AML-193 (cell line): ENCODE data around the gene KRTAP5-1.
"Not testable (repeated sequence)": the region's sequence is repeated elsewhere in the genome, so short reads cannot be mapped to it uniquely, and the experiment has no call there.

Experiments
- DNase-seq, 2 experiments: peaks; one replicate each; lab custom pipeline; 2025; lab: John Stamatoyannopoulos, UW

The KRTAP5-1 gene

DNA sequence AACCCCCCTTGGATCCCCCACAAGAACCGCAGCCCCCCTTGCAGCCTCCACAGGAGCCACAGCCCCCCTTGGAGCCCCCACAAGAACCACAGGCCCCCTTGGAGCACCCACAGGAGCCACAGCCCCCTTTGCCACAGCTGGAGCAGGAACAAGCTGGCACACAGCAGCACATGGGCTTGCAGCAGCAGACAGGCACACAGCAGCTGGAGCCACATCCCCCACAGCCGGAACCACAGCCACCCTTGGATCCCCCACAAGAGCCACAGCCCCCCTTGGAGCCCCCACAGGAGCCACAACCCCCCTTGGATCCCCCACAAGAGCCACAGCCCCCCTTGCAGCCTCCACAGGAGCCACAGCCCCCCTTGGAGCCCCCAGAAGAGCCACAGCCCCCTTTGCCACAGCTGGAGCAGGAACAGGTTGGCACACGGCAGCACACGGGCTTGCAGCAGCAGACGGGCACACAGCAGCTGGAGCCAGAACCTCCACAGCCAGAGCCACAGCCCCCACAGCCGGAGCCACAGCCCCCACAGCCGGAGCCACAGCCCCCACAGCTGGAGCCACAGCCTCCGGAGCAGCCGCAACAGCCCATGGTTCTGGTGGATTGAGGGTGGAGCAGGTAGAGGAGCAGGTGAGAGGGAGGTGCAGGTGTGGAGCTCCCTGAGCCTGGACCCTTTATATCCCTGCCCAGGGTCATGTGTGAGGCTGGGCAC lies at the start of gene KRTAP5-1:
KRTAP5-1 (minus strand) TSS at position 623 of the 710 bp plus-strand sequence; CDS start at position 589, 34 bp downstream.
- not testable (repeated sequence) for DNase-seq

- DNase-seq: no peak
These were observed 48.8 kb upstream of the KRTAP5-1 start for GRCh38 chr11:1633864-1634263.

DNA sequence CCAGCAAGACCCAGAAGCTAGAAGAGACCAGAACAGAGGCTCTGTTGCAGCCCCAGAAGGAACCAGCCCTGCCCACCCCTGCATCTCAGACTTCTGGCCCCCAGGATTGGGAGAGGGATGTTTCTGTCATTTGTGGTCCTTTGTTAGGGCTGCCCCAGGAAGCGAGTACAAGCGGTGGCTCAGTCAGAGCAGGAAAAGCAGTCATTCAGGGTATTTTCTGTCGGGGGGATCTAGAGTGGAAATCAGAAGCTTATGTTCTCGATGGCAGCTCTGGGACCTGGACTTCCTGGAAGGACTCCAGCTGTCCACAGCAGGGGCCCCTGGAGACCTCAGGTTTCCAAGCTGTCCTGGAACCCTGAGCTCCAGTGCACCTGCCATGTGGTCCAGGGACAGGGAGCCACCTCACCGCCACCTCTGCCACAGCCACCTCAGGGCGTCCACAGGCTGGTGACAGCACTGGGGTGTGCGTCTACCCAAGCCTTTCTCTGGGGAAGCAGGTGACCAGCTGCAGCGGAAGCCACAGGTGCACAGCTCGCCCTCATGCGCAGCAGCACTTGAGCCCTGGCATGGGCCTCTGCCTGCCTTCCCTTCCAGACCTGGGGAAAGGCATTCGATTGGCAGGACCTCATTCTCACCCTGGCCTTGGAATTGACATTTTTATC lies 47.1 kb upstream of the KRTAP5-1 start:
- no peak for DNase-seq

- no peak for DNase-seq
These were observed 46.0 kb upstream of the KRTAP5-1 start for GRCh38 chr11:1631066-1631568.

DNA sequence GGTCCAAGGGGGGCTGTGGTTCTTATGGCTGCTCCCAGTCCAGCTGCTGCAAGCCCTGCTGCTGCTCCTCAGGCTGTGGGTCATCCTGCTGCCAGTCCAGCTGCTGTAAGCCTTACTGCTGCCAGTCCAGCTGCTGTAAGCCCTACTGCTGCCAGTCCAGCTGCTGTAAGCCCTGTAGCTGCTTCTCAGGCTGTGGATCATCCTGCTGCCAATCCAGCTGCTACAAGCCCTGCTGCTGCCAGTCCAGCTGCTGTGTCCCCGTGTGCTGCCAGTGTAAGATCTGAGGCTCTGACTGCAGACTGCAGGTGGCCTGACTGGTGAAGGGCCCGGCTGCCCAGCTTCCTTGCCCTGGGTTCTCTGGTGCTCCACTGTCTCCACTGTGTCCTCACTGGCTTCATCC lies 45.2 kb upstream of the KRTAP5-1 start:
- no peak for DNase-seq

- DNase-seq: no peak
These were observed 44.5 kb upstream of the KRTAP5-1 start, which contains the start of gene KRTAP5-5 for GRCh38 chr11:1629326-1630185. KRTAP5-5 (plus strand) TSS chr11:1629775; CDS start chr11:1629841, 66 bp downstream.

- peak; percentile 11 to 17 for DNase-seq
These were observed 43.6 kb upstream of the KRTAP5-1 start for GRCh38 chr11:1628506-1629325.

GRCh38 chr11:1625541-1625940 lies 40.5 kb upstream of the KRTAP5-1 start:
- DNase-seq: no peak

DNA sequence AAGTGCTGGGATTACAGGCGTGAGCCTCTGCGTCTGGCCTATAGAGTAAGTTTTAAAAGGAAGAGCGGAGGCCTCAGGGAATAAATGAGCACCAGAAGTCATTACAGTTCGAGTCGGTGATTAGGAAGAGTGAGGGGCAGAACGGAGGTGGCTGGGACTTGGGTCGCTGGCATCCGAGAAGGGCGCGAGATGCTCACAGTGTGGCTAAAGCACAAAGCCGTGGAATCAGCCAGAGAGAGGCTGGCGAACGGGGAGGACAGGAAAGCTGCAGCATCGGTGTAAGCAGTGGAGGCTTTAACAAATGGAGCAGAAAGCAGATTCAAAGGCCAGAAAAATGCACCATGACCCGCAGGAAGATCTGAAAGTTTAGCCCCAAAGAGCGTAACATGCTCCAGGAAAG lies 39.5 kb upstream of the KRTAP5-1 start:
- no peak for DNase-seq

- no peak for DNase-seq
These were observed 38.6 kb upstream of the KRTAP5-1 start for GRCh38 chr11:1623716-1624115.

DNA sequence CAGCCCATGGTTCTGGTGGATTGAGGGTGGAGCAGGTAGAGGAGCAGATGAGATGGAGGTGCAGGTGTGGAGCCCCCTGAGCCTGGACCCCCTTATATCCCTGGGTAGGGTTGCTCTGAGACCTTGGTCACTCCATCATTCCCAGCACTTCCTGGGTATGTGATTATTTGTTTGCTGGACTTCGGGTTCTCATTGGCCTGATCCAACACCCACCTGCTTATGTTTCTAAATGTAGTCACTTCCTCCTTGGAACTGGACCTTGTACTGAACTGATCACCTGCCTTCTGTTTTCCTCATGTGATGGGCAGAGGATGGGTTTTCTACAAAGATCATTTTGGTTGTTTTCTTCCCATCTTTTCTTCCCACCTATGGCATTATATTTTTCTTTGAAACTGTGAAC lies 37.0 kb upstream of the KRTAP5-1 start, which contains the start of gene KRTAP5-4:
KRTAP5-4 (minus strand) TSS at position 53 of the 400 bp plus-strand sequence; CDS start at position 8, 45 bp downstream.
- DNase-seq: no peak

- DNase-seq: no peak
These were observed 34.4 kb upstream of the KRTAP5-1 start for GRCh38 chr11:1619449-1619848.

GRCh38 chr11:1618231-1618630 lies 33.1 kb upstream of the KRTAP5-1 start:
- no peak for DNase-seq

GRCh38 chr11:1608363-1608762 lies 23.3 kb upstream of the KRTAP5-1 start, which contains the start of gene KRTAP5-3:
KRTAP5-3 (minus strand) TSS chr11:1608463; CDS start chr11:1608385, 78 bp downstream.
- no peak for DNase-seq

GRCh38 chr11:1607901-1608300 lies 22.8 kb upstream of the KRTAP5-1 start:
- DNase-seq: not testable (repeated sequence)

- not testable (repeated sequence) for DNase-seq
These were observed 22.2 kb upstream of the KRTAP5-1 start for GRCh38 chr11:1607156-1607845.

GRCh38 chr11:1605923-1606322 lies 20.8 kb upstream of the KRTAP5-1 start:
- not testable (repeated sequence) for DNase-seq

DNA sequence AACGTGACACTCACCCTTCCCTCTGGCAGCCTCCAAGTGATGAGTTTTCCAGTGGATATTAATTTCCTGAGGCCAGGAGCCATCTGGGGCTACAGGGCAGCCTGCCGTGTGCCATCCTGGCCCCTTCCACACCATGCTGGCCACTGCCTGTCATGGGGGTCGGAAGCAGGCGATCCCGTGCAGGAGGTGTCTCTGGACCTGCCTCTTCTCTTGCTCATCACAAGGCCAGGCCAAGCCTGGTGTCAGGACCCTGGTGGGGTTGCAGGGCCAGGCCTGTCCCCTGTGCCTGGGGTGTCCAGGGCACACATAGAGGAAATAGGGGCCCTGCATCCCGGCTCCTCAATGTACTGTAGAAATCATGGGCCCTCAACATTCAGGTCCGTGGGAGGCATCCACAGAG lies 19.6 kb upstream of the KRTAP5-1 start:
- no peak for DNase-seq

DNA sequence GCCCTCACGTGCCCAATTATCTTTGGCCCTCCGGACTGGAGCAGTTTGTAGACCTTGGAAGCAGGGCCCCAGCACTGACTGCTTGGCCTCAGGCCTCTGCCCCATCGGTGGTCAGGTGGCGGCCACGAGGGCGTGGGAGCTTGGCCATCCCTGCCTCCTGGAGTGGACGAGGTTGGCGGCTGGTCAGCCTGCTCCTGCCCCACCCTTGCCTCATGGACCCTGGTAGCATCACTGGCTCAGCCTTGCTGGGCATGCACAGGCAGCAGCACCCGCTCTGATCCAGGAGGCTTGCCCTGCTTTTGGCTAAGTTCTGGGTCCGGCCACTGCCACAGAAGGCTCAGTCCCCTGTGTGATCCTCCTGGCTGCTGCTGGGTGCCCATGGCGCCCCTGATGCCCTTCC lies 19.1 kb upstream of the KRTAP5-1 start:
- no peak for DNase-seq

GRCh38 chr11:1603629-1604028 lies 18.5 kb upstream of the KRTAP5-1 start:
- DNase-seq: no peak
